ENCODE measurements around the gene IGFL3. TPM values are rescaled to one million over a fixed set of nuclear protein-coding genes. Genes with fewer than 3 reads are reported as not detected.
"Not testable (repeated sequence)": the region's sequence is repeated elsewhere in the genome, so short reads cannot be mapped to it uniquely, and the experiment has no call there.

The IGFL3 gene
- total RNA-seq (not detected), polyA plus RNA-seq (not detected)
- long read RNA-seq, donor 1 = 0 reads
- long read RNA-seq, donor 2 = 0 reads
- long read RNA-seq, donor 3 = 0 reads

DNA sequence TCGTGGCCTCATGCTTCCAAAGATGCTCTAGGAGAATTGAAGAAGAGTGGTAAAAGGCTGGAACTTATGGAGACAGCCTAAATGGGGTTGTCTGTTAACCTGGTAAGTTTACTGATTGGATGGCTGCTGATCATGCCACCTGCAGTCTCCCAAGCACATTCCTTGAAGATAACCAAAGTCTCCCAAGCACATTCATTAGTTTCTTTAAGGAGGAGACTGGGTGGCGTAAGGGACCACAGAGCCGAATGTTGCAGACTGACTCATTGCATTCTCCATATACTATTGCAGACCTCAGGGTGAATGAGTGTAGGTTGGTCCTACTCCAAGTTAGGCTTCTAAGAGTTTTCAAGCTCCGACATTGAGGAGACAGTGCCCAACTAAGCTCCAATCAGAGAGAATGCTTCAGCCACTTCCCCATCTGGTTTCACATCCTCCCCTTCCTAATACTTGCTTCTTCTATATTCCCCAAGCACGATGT is at the start of gene IGFL3:
IGFL3 (minus strand) TSS at position 51 of the 478 bp plus-strand sequence; CDS start at position 12, 39 bp downstream.
- DNase-seq (no peak), ATAC-seq (peak in 1 of 4 donors; percentile 39)
- Histone ChIP-seq H3K4me1 (peaks cover 0 to 7% (median 0%) of the 10 kb centered on the region in 12 donors), H3K27me3 (peaks cover 0 to 24% (median 0%) of the 10 kb centered on the region in 9 donors), H3K36me3 (no peaks in the 10 kb centered on the region), H3K9me3 (peaks cover 0 to 5% (median 0%) of the 10 kb centered on the region in 12 donors), H3K27ac (no peak within 1 kb of the TSS), H3K4me3 (no peak within 1 kb of the TSS)
- intact Hi-C loops (cut with DNase I) = no loop called here
- WGBS, 4 donors = 90 to 98% (median 92%) methylated on average over 5 of the region's 5 CpGs
- TF ChIP-seq, protein P1, sequence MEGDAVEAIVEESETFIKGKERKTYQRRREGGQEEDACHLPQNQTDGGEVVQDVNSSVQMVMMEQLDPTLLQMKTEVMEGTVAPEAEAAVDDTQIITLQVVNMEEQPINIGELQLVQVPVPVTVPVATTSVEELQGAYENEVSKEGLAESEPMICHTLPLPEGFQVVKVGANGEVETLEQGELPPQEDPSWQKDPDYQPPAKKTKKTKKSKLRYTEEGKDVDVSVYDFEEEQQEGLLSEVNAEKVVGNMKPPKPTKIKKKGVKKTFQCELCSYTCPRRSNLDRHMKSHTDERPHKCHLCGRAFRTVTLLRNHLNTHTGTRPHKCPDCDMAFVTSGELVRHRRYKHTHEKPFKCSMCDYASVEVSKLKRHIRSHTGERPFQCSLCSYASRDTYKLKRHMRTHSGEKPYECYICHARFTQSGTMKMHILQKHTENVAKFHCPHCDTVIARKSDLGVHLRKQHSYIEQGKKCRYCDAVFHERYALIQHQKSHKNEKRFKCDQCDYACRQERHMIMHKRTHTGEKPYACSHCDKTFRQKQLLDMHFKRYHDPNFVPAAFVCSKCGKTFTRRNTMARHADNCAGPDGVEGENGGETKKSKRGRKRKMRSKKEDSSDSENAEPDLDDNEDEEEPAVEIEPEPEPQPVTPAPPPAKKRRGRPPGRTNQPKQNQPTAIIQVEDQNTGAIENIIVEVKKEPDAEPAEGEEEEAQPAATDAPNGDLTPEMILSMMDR (IDR thresholded peaks at IDR 0.05) = no peak
- no peak for TF ChIP-seq POLR2A (IDR thresholded peaks at IDR 0.05)

DNA sequence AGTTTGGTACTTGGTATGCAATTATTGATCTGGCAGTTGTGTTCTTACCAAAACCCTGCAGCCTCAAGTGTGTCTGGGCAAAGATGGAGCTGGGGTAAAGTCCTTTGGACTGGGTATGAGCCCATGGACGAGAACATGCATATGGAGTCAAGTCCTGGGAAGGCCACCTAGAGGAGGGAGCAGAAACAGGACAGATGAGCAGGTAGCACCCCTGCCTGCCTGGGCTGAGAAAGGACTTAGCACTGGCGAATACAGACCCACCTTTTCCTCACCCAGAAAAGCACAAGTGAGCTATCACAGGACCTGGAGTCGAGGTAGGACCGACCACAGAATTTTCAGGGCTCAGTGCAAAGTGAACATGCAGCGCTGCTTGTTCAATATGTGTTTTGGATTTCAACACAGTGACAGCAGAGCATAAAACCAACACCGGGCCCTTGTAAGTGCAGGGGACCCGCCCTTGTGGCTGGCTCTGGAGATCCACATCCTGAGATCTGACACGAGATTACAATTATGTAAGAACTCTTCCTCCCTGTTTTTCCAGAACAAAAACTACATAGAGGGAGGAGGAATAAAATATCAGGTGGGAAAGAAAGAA is 49.5 kb upstream of the IGFL3 start:
- DNase-seq (no peak), ATAC-seq (no peak)
- intact Hi-C loops (cut with DNase I) = no loop called here
- WGBS, 4 donors = 58 to 70% (median 65%) methylated on average over 8 of the region's 8 CpGs
- H3K36me3 ChIP-seq = no peaks in the 10 kb centered on the region
- TF ChIP-seq POLR2A (IDR thresholded peaks at IDR 0.05) = no peak
- TF ChIP-seq, protein P1 (IDR thresholded peaks at IDR 0.05) = no peak
- H3K27me3 ChIP-seq = peaks cover 0 to 34% (median 2%) of the 10 kb centered on the region in 9 donors
- H3K27ac ChIP-seq = no peak overlapping the region
- H3K4me3 ChIP-seq = no peak overlapping the region
- peaks cover 0 to 5% (median 0%) of the 10 kb centered on the region in 12 donors for H3K9me3 ChIP-seq
- no peaks in the 10 kb centered on the region for H3K4me1 ChIP-seq

DNA sequence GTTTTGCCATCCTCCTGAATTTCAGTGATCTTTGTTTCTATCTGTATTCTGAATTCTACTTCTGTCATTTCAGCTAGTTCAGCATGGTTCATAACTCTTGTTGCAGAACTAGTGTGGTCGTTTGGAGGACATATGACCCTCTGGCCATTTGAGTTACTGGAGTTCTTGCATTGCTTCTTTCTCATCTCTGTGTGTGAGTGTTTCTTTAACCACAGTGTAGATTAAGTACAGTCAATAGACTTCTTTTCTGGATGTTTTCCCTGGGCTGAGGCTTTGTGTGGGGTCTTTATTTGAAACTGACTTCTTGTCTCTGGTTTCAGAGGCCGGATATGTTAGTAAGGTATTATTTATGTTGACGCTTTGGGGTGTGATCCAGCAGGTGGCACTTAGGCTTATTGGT is 38.2 kb upstream of the IGFL3 start:
- TF ChIP-seq POLR2A (IDR thresholded peaks at IDR 0.05) = no peak
- TF ChIP-seq, protein P1 (IDR thresholded peaks at IDR 0.05) = no peak
- Histone ChIP-seq H3K27me3 (peaks cover 0 to 9% (median 0%) of the 10 kb centered on the region in 9 donors), H3K4me1 (no peaks in the 10 kb centered on the region), H3K4me3 (no peak overlapping the region), H3K36me3 (no peaks in the 10 kb centered on the region), H3K9me3 (peaks cover 0 to 18% (median 1%) of the 10 kb centered on the region in 12 donors), H3K27ac (no peak overlapping the region)
- 65 to 75% (median 72%) methylated on average over 3 of the region's 3 CpGs for WGBS, 4 donors
- DNase-seq = no peak
- ATAC-seq = no peak
- intact Hi-C loops (cut with DNase I) = no loop called here

DNA sequence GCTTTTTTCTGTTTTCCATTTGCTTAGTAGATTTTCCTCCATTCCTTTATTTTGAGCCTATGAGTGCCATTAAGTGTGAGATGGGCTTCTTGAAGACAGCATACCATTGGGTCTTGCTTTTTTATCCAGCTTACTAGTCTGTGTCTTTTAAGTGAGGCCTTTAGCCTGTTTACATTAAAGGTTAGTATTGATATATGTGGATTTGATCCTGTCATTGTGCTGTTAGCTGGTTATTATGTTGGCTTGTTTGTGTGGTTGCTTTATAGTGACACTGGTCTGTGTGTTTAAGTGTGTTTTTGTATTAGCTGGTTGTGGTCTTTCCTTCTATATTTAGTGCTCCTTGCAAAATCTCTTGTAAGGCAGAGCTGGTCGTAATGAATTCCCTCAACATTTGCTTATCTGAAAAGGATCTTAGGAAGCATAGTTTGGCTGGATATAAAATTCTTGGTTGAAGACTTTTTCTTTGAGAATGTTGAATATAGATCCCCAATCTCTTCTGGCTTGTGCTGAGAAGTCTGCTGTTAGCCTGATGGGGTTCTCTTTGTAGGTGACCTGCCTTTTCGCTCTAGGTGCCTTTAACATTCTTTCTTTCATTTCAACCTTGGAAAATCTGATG is 37.3 kb upstream of the IGFL3 start:
- peaks cover 0 to 19% (median 0%) of the 10 kb centered on the region in 9 donors for H3K27me3 ChIP-seq
- 56 to 82% (median 72%) methylated on average over 2 of the region's 2 CpGs for WGBS, 4 donors
- intact Hi-C loops (cut with DNase I) = not testable (repeated sequence)

More for the DNA sequence above, 37.3 kb upstream of the IGFL3 start:
- not testable (repeated sequence) for H3K4me1 ChIP-seq, H3K27ac ChIP-seq, H3K36me3 ChIP-seq, H3K4me3 ChIP-seq, ATAC-seq, DNase-seq
- H3K9me3 ChIP-seq = peaks cover 0 to 18% (median 1%) of the 10 kb centered on the region in 12 donors
